Panc1 (cell line): ENCODE results near the gene ZDBF2. TPM values are rescaled to one million over a fixed set of nuclear protein-coding genes. Genes with fewer than 3 reads are reported as not detected.

Experiments
- ATAC-seq: fragments of 200-7000 bp; cut with Tn5 transposase; 2 replicates; pipeline ENCODE4 v1.9.1; 2020; ENCODE audit warnings: mild to moderate bottlenecking, moderate library complexity
- BruUV-seq: library from RNA; stranded (reverse); fragments of 400-500 nt; replicated peaks from 2 replicates; lab custom pipeline; 2021; lab: Mats Ljungman, UMichigan
- CTCF ChIA-PET: fragments of 300-600 bp; sonication (Branson Sonifier 250); formaldehyde crosslinking; loops from one replicate; lab custom pipeline; 2022; ENCODE audit warnings: antibody characterized with exemption; lab: Charles Lee
- POLR2A ChIA-PET: fragments of 300-600 bp; sonication (Branson Sonifier 250); formaldehyde crosslinking; loops from one replicate; lab custom pipeline; 2022; ENCODE audit warnings: antibody characterized with exemption; lab: Charles Lee
- DNase-seq: peaks from one replicate; pipeline ENCODE4 v3.0.0-alpha.2; 2010; ENCODE audit warnings: low read depth, low spot score
- H3K27ac ChIP-seq: 2 replicates; pipeline ENCODE4 v1.5.1; 2011; ENCODE audit warnings: mild to moderate bottlenecking, low read length, inconsistent platforms
- H3K27me3 ChIP-seq: fragments of 200-500 bp; sonication (Bioruptor generic); 2 replicates; pipeline ENCODE4 v1.6.0; 2014; ENCODE audit warnings: low read length, inconsistent platforms; ENCODE audit not compliant: control insufficient read depth, insufficient read depth
- H3K36me3 ChIP-seq: fragments of 200-500 bp; sonication (Bioruptor generic); 2 replicates; pipeline ENCODE4 v1.5.1; 2014; ENCODE audit warnings: inconsistent platforms, mild to moderate bottlenecking, low read length, moderate library complexity; ENCODE audit not compliant: control insufficient read depth, insufficient read depth
- H3K4me1 ChIP-seq: 2 replicates; pipeline ENCODE4 v1.5.1; 2011; ENCODE audit warnings: inconsistent platforms, mild to moderate bottlenecking, low read length, moderate library complexity; ENCODE audit not compliant: control insufficient read depth, insufficient read depth
- H3K4me3 ChIP-seq, 2 experiments: 2 replicates each; pipeline ENCODE4 v1.5.1; 2011 to 2012; ENCODE audit warnings: low read depth in 2 of 2, low read length in 2 of 2, mild to moderate bottlenecking in 2 of 2, inconsistent platforms in 1 of 2, moderate library complexity in 1 of 2
- H3K9me3 ChIP-seq: fragments of 200-500 bp; sonication (Bioruptor generic); 2 replicates; pipeline ENCODE4 v1.5.1; 2014; ENCODE audit warnings: low read depth, mild to moderate bottlenecking, inconsistent platforms, low read length, moderate library complexity; ENCODE audit not compliant: control insufficient read depth, insufficient read depth
- CTCF ChIP-seq: fragments of 450-650 bp; IDR thresholded peaks from 2 replicates; pipeline ENCODE4 v1.5.1; 2017; ENCODE audit warnings: mild to moderate bottlenecking
- POLR2AphosphoS5 ChIP-seq: IDR thresholded peaks from 2 replicates; pipeline ENCODE4 v1.6.1; 2012; ENCODE audit warnings: mild to moderate bottlenecking, low read depth, low read length, moderate library complexity
- REST ChIP-seq, 2 experiments: IDR thresholded peaks; 2 replicates each; pipeline ENCODE4 v1.6.1; 2011 to 2012; ENCODE audit warnings: low read depth in 2 of 2, control low read depth in 1 of 2, low read length in 1 of 2, mild to moderate bottlenecking in 1 of 2, moderate library complexity in 1 of 2; ENCODE audit not compliant: insufficient read depth in 1 of 2
- SIN3A ChIP-seq: IDR thresholded peaks from 2 replicates; pipeline ENCODE4 v1.6.1; 2012; ENCODE audit warnings: low read depth, mild to moderate bottlenecking, low read length, moderate library complexity, borderline replicate concordance; ENCODE audit not compliant: insufficient read depth
- TCF7L2 ChIP-seq: IDR thresholded peaks from 2 replicates; pipeline ENCODE4 v1.6.1; 2011; ENCODE audit warnings: mild to moderate bottlenecking, low read depth, low read length, inconsistent platforms
- in situ Hi-C: cut with HindIII; loops from 2 replicates; pipeline ENCODE4 v1.10.0; 2016; ENCODE audit warnings: low sequenced_read_pairs, low pct_unique_long_range_greater_than_20kb
- intact Hi-C: fragments of 100-400 bp; cut with micrococcal nuclease; formaldehyde crosslinking; loops from one replicate; pipeline ENCODE4 v1.10.0; 2022; ENCODE audit not compliant: unreplicated experiment
- total RNA-seq: library from RNA; stranded (reverse); gene quantifications from one replicate; pipeline ENCODE4 v1.2.1, GENCODE V29; 2021; ENCODE audit not compliant: unreplicated experiment

Gene ZDBF2
- total RNA-seq, 1 experiment from 2014 or later, result 4.2 TPM

- in situ Hi-C loops, result no loop called here
- CTCF ChIA-PET, result no interaction called here
- intact Hi-C loops, result no loop called here
- no peaks in the 10 kb centered on the region for H3K27me3 ChIP-seq
- TF ChIP-seq POLR2AphosphoS5 (no peak), SIN3A (no peak), REST (IDR thresholded peaks at IDR 0.05; ENCODE audit: insufficient read depth in 1 of 2, low read depth in 2 of 2, low read length in 1 of 2) (no peak)
- POLR2A ChIA-PET, result no interaction called here
- H3K9me3 ChIP-seq, result no peaks in the 10 kb centered on the region
- ATAC-seq, result no peak
- no TSS peak for BruUV-seq
- no peaks in the 10 kb centered on the region for H3K4me1 ChIP-seq
- DNase-seq, result no peak
- no peak overlapping the region for H3K27ac ChIP-seq
- H3K36me3 ChIP-seq, result no peaks in the 10 kb centered on the region
- H3K4me3 ChIP-seq, result no peak overlapping the region
These were observed 36.6 kb downstream of the ZDBF2 start for GRCh38 chr2:206311026-206311425.

GRCh38 chr2:206316141-206316540 is 41.7 kb downstream of the ZDBF2 start:
- no peak overlapping the region for H3K4me3 ChIP-seq
- TF ChIP-seq REST (IDR thresholded peaks at IDR 0.05; ENCODE audit: insufficient read depth in 1 of 2, low read depth in 2 of 2, low read length in 1 of 2), result no peak
- TF ChIP-seq TCF7L2, result no peak
- no peak for TF ChIP-seq SIN3A
- no peak for TF ChIP-seq CTCF
- no peak for TF ChIP-seq POLR2AphosphoS5
- H3K4me1 ChIP-seq, result no peaks in the 10 kb centered on the region
- ATAC-seq, result no peak
- ChIA-PET POLR2A (no interaction called here), CTCF (no interaction called here)
- H3K36me3 ChIP-seq, result no peaks in the 10 kb centered on the region
- DNase-seq, result no peak
- intact Hi-C loops, result no loop called here
- in situ Hi-C loops, result no loop called here
- H3K27ac ChIP-seq, result no peak overlapping the region
- no peaks in the 10 kb centered on the region for H3K27me3 ChIP-seq
- BruUV-seq, result no TSS peak
- no peaks in the 10 kb centered on the region for H3K9me3 ChIP-seq
